GM21529 (cell line): ENCODE measurements around the gene KNCN.

ENCODE experiments used
- ATAC-seq: cut with Tn5 transposase; IDR thresholded peaks from one replicate; pipeline ENCODE4 v1.9.1; 2021; ENCODE audit not compliant: unreplicated experiment

KNCN gene

GRCh38 chr1:46508757-46509156 lies 42.7 kb downstream of the KNCN start:
- ATAC-seq, result no peak

- ATAC-seq, result no peak
Measured at GRCh38 chr1:46506470-46507219, 44.8 kb downstream of the KNCN start.

- no peak for ATAC-seq
Measured at GRCh38 chr1:46503421-46503820, 48.0 kb downstream of the KNCN start.

- ATAC-seq, result no peak
Measured at GRCh38 chr1:46501528-46501927, 49.9 kb downstream of the KNCN start.

GRCh38 chr1:46497665-46498064 lies 53.8 kb downstream of the KNCN start:
- ATAC-seq, result no peak

GRCh38 chr1:46497020-46497419 lies 54.4 kb downstream of the KNCN start:
- no peak for ATAC-seq

- ATAC-seq, result no peak
Measured at GRCh38 chr1:46496505-46496904, 54.9 kb downstream of the KNCN start.

GRCh38 chr1:46495778-46496177 lies 55.7 kb downstream of the KNCN start:
- no peak for ATAC-seq
